Right kidney (tissue), 1 donor: ENCODE data around the gene INHBB.
"Not testable (repeated sequence)": the region's sequence is repeated elsewhere in the genome, so short reads cannot be mapped to it uniquely, and the experiment has no call there.

Experiments used
- DNase-seq: peaks from one replicate; pipeline ENCODE4 v3.0.0-alpha.2; 2016

Gene INHBB

DNA sequence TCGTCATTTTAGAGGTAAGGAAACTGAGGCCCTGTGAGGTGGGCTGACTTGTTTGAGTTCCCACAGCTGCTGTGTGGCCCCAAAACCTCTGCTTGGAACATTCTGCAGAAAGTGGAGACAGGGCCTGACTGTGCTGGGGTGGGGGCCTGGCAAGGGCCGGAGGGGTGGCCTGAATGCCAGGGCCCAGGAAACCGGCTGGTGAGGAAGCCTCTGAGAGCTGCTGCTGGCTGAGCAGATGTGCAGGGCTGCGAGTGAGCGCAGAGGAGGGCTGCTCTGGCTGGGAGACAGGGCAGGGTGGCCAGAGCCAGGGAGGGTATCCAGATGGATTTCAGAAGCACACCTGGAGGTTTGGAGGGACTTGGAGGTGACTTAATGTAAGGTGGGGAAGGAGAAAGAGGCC, 29.9 kb upstream of the INHBB start:
- DNase-seq: no peak

GRCh38 chr2:120316528-120317179, 29.3 kb upstream of the INHBB start:
- no peak for DNase-seq

DNA sequence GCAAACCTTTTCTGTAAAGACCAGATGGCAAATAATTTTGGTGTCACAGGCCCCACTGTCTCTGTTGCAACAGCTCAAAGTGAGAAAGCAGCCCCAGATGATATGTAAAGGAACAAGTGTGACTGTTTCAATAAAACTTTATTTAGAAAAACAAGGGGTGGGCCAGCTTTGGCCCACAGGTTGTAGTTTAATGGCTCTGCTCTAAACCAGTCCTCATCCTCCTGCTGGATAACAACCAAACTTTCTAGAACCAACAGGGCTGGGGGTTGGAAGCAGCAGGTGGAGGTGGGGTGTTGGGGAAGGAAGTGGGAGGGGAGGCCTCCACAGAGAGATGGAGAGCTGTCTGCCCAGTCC, 28.8 kb upstream of the INHBB start:
- DNase-seq: no peak

GRCh38 chr2:120317916-120318315, 28.0 kb upstream of the INHBB start:
- DNase-seq: no peak

DNA sequence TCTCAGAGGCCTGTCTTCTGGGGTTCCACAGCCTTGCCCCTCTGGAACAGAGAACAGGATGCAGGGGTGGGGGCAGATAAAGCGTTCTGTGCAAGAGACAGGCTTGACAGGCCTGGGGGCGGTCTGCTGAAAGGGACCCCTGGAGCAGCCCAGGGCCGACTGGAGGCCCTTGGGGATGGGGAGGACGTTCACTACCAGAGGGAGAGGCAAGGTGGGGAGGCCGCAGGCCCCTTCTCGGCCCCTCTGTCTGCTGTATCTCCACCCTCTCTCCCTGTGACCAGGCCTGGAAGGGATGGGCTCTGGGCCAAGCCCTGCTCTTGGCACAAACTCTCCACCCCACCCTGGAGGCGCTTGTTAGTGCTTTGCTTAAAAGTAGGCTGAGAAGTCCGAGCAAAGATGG, 27.3 kb upstream of the INHBB start:
- DNase-seq: no peak

GRCh38 chr2:120319123-120319522, 26.8 kb upstream of the INHBB start:
- DNase-seq: no peak

- DNase-seq: no peak
Observed at GRCh38 chr2:120319686-120320317, 26.1 kb upstream of the INHBB start.

- no peak for DNase-seq
Observed at GRCh38 chr2:120320318-120320851, 25.6 kb upstream of the INHBB start.

- DNase-seq: not testable (repeated sequence)
Observed at GRCh38 chr2:120320887-120321556, 24.9 kb upstream of the INHBB start.

- no peak for DNase-seq
Observed at GRCh38 chr2:120321721-120322284, 24.1 kb upstream of the INHBB start.

DNA sequence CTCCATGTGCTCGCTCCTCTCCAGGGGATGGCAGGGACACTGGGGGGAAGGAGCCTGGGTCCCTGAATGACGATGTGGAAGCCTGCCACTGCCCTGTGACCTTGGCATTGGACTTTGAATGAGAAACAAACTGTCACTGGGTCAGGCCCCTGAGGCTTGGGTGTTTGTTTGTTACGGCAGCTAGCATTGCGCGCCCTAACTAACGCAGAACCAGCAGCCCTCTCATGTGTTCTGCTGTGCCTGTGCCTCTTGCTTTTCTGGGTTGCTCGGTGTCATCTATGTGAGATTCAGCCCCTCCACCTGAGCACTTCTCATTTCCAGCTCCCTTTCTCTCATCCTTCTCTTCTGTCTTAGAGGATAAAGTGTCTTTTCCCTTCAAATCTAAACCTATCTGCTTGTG, 23.6 kb upstream of the INHBB start:
- no peak for DNase-seq

DNA sequence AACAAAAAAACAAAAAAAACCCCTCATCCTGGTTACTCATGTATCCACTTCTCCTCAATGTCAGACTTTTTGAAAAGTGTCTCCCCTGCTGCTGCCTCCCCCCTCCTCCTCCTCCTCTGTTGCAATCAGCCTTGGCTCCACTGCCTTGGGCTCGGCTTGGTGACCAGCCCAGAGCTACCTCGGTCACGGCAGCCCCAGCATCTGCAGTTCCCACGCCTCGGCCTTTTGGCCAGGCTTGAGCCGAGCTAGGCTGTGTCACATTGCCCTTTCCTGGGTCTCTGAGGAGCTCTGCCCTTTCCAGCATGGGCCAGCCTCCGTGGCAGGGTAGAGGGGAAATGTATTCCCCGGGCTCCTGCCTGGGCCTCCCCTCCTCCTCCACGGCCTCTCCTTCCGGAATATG, 22.7 kb upstream of the INHBB start:
- DNase-seq: no peak

DNA sequence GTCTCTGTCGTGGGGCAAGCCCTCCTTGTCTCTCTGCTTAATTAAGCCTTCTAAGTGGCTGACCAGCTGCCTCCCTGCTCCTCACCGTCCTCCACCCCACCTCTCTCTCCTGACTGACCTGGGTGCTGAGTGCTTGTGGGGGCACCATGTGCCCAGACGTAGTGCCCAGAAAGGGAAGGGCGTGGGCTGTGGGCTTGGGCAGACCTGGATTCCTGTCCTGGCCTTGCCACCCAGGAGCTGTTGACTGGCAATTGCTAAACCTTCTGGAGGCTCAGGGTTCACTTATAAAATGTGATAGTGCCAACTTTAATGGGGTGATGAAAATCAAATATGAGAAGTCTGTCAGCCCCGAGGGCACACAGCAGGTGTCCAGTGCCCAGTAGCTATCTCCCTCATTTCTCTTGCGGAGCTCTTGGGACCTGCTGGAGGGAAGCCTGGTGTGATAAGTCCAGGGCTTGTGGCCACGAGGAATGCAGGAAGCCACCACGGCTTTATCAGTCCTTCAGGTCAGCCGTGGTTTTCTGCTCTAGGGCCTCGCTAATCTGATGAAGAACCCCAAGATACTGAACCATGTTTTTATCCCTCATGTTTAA, 22.0 kb upstream of the INHBB start:
- no peak for DNase-seq

DNA sequence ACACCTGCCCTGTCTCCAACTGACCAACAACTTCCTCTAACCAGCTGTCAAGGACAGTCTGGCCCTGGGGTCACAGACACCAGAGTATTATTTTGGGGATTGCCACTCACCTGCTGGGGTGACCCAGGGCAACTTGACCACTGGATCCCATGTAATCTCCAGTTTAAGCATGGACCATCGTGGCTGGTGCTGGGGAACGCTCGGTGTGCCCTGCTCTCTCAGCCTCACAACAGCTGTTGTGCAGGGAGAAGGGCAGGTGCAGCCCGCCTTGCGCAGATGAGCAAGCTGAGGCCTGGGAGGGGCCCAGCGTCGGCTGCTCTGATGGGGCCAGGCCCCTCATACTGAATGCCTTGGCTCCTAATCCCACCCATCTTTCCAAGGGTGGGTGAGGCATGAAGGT, 21.0 kb upstream of the INHBB start:
- DNase-seq: no peak

DNA sequence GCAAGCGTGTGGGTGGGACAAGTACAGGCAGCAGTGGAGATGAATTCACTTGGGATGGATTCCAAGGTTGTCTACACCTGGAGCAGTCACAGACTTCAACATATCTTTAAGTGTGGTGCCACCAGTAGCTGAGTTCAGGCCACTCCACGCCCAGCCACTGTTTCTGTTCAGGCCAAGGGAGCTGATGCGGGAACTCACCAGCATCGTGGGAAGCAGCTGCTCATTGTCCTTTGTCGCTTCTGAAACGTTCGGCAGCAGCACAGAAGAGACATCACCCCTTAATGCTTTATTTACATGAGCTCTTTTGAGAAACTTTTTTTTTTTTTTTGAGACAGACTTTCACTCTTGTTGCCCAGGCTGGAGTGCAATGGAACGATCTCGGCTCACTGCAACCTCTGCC, 19.9 kb upstream of the INHBB start:
- DNase-seq: no peak

DNA sequence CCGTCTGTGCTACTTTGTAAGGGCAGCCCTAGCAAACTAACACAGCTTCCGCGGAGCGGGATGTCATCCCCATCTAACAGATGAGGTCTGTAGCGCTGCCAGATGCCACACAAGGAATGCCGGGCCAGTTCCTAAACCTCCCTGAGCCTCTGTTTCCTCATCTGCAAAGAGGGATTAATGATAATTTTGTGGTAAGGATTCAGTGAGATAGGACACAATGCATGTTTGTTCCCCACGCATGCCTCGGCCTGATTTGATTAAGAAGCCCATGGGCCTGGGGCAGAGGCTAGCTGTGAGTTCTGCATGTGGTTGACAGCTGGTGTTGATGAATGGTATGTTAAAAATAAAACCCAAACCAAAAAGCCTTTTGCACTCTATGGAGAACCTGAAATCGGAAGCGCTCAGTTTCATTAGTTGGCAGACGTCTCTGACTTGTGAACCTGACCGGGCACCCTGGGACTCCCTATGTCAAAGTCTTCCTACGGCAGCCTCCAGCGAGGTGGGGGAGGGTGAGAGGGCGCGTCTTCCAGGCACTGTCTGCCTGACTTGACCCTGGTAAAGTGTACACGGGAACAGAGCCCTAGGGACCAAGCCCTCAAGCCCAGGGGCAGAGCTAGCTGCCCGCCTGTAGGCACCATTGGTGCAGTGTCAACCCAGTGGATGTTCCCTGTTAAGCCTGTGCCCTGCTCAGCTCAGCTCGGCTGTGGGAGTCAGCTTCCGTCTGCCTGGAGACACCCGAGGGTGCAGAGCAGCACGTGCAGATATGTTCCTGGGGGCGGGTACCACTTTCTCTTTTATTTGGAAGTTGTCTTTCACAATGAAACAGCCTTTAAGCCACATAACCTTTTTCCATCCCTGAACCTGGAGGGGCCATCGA, 14.8 kb upstream of the INHBB start:
- DNase-seq: no peak

GRCh38 chr2:120331903-120332302, 14.0 kb upstream of the INHBB start:
- no peak for DNase-seq

DNA sequence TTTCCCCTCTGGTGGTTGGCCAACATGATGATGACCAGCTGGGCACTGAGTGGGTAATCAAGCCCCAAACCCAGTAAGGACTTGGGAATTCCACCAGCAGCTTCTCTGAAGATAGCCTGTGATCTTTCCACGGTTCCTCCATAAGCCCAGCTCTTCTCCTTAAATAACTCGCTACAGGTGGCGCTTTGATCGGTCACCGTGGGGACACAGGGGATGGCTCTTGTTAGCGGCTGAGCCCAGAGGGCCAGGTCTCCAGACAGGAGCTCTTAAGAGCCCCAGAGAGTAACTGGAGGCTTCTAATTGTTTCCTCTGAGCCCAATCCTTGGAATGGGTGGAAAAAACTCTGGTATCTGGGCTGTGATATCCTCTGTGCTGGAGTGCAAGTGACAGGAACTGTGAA, 13.6 kb upstream of the INHBB start:
- no peak for DNase-seq

- no peak for DNase-seq
Observed at GRCh38 chr2:120334068-120334467, 11.9 kb upstream of the INHBB start.

GRCh38 chr2:120336749-120337148, 9.2 kb upstream of the INHBB start:
- no peak for DNase-seq

DNA sequence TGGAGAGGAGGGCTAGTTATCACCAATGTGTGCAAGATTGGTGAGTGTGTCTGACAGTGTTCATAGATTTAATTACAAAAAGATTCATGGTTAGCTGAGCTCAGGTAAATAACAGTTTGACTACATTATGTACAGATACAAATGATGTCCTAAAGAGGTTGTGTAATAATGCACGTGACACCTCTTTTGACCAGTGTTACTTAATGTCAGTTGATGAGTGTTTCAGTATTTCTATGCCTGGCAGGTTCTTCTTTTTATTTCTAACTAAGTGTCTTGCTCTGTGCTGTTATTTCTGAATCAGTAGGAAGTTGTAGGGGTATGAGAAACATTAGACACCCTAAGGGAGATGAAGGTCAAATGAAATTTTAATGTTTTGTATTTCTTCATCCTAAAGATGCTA, 7.9 kb upstream of the INHBB start:
- no peak for DNase-seq

- DNase-seq: no peak
Observed at GRCh38 chr2:120341977-120342376, 4.0 kb upstream of the INHBB start.
